ENCODE data around the gene MARVELD2.
"Not testable (repeated sequence)": the region's sequence is repeated elsewhere in the genome, so short reads cannot be mapped to it uniquely, and the experiment has no call there.

The MARVELD2 gene, protein sequence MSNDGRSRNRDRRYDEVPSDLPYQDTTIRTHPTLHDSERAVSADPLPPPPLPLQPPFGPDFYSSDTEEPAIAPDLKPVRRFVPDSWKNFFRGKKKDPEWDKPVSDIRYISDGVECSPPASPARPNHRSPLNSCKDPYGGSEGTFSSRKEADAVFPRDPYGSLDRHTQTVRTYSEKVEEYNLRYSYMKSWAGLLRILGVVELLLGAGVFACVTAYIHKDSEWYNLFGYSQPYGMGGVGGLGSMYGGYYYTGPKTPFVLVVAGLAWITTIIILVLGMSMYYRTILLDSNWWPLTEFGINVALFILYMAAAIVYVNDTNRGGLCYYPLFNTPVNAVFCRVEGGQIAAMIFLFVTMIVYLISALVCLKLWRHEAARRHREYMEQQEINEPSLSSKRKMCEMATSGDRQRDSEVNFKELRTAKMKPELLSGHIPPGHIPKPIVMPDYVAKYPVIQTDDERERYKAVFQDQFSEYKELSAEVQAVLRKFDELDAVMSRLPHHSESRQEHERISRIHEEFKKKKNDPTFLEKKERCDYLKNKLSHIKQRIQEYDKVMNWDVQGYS

DNA sequence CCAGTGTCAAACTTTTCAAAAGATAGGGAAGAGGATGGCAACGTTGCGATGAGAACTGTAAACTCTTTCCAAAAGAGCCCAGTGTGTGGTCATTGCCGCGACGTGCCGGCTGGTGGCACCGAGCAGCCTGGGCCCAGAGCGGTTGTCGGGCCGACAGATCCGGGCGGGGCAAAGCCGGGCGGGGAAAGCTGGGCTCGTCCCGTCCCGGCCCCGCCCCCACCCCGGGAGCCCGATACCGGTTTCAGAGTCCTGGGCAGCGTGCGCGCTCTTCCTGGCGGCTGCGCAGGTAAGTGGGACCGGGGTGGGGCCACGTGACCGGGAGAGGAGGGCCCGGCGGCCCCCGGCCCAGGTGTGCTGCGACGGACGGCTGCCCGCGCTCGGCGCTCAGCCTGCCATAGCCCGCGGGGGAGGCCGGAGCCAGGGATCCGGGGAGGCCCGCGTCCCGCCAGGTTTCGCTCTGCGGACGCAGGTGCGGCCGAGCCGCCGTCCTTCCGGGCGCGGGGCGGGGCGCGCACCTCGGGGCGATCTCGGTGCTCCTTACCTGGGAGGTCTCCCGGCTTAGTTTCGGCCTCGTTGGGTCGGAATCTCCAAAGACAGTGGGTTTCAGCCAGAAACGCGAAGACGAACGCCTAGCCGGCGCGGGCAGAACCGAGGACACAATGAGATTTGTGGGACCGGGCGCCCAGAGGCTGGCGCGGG, at the start of gene MARVELD2:
TSS of gene MARVELD2 (plus strand) at position 232 of the 699 bp plus-strand sequence. CDS start 4,270 bp downstream, outside the sequence.
- DNase-seq = peak; percentile 91

DNA sequence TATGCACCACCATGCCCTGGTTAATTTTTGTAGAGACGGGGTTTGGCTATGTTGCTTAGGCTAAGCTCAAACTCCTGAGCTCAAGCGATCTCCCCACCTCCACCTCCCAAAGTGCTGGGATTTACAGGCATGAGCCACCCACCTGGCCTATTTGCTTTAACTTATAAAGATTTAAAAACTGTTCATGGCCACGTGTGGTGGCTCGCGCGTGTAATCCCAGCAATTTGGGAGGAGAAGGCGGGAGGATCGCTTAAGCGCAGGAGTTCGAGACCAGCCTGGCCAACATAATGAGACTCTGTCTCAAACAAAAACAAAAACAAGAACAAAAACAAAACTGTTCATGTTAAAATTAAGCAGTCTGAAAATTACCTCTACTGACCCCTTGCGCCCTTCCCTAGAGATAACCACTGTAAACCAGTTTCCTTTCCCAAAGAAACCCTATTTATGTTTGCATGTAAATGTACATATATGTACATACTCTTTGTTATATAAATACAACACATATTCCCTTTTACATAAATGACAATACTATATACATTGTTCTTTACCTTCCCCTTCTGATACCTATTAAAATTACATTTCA, 47.1 kb upstream of the MARVELD2 start:
- DNase-seq = no peak

DNA sequence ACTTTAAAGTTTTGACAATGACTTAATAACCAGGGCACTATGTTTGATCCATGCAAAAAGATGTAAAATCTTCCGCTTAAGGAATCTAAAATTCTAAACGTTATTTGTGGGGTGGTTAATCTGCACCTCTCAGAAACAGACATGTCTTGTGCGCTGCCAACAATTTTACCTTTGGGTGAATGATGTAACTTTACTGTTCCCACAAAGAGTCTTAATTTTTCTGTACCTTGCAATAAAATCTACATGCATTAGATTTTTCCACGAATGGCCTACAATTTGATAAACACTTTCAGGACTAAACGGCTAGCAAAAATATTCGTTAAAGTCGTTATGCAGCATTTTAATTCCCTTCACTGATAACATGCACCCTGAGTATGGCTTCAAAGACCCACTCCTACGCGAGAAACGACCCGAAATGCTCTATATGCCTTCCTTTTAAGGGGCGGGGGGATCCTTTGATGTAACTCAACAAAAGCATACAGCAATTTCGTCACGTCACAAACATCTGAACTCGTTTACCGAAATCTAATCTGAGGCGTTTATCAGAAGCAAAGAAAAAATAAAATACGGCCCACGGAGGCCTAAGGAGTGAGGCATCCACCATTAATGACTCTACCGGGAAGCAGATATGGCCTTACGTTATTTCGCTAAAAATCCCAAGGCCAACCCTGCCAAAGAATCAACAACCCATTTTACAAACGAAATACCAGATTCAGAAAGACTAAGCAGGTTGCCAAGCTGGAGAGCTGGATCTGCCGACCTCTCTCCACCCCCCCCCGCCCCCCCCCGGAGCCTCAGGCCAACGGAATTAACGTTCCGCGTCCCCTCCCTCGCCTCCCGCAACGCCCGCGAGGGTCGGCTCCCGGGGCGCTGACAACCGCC, 46.2 kb upstream of the MARVELD2 start:
- no peak for DNase-seq

DNA sequence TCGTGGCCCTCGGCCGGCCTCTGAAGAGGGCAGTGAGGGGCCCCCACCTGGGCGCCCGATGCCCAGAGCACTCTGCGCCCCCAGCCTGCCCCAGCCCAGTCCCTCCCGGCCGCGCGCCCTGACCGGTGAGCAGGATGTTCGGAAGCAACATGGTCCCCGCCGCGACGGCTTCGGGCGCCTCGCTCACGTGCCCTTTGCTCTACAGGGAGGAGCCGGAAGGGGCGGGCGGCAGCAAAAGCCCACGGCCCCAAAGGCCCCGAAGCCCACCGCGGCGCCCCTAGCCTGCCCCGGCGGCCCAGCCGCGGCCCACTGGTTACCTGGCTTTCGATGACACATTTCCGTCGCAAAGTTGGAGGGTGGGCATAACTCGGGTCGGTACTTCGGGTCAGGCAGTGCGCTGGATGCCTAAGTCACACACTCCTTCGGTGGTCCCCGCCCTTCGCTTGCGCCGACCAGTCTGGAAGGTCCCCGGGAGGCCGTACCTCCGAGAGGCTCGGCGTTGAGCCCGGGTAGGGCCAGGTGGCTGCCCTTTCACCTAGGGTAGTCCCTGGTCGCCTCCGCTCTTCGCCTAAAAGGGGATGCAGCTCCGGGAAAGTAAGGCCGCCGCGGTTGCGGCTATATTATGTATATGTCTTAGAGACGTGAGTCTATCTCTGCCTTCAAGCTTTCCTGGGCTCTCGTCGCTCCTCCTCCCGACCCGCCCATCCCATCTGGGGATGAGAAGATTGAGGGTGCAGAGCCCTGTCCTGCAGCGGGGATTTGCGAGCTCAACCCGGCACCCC, 45.4 kb upstream of the MARVELD2 start, which contains the start of the genes AK6, RAD17 and TAF9:
TSS of gene AK6 (minus strand) at position 181 of the 782 bp plus-strand sequence. CDS start at position 151, 30 bp downstream.
TSS of gene RAD17 (plus strand) at position 479 of the 782 bp plus-strand sequence. CDS start 2,391 bp downstream, outside the sequence.
TSS of gene TAF9 (minus strand) at position 181 of the 782 bp plus-strand sequence. CDS start 3,783 bp downstream, outside the sequence.
- peak; percentile 86 for DNase-seq

DNA sequence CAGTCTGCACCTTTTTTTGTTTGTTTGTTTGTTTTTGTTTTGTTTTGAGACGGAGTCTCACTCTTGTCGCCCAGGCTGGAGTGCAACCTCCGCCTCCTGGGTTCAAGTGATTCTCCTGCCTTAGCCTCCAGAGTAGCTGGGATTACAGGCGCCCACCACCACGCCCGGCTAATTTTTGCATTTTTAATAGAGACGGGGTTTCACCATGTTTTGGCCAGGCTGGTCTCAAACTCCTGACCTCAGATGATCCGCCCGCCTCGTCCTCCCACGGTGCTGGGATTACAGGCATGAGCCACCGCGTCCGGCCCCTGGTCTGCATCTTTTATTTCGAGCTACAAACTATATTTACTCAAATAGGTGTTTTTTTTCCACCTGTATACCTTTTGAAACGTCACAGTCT, 44.6 kb upstream of the MARVELD2 start:
- DNase-seq = not testable (repeated sequence)

DNA sequence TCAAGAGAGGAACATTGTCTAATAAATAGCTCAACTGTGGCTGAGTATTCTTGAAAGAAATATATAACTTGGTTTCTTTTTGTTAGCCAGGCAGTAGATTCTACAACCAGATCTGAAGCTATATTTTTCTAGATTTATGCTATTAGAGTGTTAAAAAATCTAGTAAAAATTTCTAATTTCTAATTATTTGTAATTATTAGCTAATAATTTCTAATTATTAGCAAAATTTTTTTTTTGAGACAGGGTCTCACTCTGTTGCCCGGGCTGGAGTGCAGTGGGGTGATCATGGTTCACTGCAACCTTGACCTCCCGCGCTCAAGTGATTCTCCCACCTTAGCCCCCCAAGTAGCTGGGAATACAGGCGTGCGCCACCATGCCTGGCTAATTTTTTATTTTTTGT, 42.5 kb upstream of the MARVELD2 start:
- DNase-seq = no peak

DNA sequence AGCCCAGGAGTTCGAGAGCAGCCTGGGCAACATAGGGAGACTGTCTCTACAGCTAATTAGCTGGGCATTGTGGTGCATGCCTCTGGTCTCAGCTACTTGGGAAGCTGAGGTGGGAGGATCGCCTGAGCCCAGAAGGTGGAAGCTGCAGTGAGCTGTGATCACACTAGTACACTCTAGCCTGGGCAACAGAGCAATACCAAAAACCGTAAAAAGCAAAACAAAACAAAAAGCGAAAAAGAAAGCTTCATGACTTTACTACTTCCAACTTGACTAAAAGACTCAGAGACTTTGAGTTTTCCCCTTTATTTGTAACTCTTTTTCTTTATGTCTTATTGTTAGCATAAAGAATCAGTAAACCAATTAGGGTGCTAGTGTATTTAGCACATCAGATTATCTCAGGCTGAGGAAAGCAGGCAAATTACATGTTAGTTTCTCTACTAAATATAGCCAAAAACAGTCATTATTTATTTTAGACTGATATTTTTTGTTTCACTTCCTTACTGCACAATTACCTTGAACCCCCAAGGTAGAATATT, 39.9 kb upstream of the MARVELD2 start:
- DNase-seq = no peak

DNA sequence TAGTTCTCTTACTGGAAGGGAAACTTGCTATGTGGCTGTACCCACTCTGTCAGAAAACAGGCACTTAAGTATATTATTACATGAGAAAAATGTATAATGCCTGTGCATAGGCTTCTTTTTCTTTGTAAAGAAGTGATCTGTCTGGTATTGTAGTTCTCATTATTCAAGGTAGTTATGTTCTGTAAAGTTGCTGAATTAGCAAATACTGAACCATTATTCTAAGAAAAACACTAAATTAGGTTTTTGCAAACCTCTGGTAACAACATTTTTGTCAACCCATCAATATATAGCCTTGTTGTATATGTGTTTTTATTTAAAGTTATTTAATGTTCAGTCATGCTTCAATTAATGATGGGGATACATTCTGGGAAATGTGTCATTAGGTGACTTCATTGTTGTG, 36.5 kb upstream of the MARVELD2 start:
- no peak for DNase-seq

DNA sequence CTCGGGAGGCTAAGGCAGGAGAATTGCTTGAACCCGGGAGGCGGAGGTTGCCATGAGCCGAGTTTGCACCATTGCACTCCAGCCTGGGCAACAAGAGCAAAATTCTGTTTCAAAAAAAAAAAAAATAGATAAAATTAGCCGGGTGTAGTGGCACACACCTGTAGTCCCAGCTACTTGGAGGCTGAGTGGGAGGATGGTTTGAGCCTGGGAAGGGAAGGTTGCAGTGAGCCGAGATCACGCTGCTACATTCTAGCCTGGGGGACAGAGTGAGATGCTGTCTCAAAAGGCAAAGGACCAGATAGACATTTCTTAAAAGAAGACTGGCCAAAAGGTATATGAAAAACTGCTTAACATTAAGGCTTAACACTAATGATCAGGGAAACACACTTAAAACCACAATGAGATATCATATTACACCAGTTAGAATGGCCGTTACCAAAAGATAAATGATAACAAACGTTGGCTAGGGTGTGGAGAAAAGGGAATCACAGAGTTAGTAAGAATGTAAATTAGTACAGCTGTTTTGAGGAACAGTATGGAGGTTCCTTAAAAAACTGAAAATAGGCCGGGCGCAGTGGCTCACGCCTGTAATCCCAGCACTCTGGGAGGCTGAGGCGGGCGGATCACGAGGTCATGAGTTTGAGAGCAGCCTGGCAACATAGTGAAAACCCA, 10.1 kb upstream of the MARVELD2 start:
- DNase-seq = no peak

DNA sequence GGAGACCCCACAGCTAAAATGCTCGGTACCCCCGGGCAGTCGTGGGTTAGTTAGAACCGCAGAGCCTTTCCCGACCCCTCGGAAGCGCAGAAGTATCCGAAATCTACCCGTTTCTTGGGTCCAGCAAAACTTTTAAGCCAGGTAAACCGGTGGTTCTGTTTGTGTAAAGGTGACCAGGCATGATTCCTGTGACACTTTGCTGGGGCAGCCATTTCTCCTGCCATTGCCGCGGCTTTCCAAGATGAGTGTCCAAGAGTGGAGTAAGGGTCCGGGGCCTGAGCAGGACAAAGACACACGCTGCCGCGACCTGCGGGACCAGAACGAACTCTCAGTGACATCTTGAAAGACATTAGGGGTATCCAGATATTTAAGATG, 655 bp downstream of the MARVELD2 start:
- DNase-seq = no peak

DNA sequence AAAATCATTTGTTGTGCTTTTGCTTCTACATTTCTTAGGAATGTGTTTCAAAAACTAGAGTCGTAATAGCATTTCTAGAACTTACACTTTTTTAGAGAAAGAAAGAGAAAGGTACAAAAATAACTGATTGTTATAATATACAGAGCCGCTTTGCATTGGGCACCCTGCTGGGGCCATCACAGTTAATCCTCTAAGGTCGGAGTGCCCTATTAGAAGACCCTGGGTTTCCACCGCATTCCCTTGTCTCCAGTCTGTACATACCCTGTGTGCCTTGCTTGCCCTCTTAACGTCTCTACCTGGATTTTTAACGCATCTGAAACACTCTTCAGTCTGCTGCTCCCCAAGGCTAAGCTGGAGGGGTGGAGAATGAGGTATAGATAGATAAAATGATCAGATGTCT, 1.3 kb downstream of the MARVELD2 start:
- peak; percentile 0 for DNase-seq

DNA sequence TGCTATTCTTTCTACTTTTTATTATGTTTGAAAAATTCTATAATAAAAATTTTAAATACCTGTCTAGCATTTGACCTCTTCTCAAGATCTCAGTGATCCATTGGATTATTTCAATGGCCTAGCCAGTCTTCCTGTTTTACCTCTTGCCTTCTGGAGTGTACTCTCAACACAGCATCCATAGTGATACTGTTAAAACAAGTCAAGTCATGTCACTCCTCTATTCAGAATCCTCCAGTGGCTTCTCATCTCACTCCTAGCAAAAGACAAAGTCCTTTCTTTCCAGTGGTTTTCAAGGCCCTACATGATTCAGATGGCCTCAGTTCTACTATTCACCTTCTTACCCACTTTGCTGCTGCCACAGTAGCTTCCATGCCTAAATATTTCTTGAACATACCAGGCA, 1.8 kb downstream of the MARVELD2 start:
- DNase-seq = peak; percentile 2

DNA sequence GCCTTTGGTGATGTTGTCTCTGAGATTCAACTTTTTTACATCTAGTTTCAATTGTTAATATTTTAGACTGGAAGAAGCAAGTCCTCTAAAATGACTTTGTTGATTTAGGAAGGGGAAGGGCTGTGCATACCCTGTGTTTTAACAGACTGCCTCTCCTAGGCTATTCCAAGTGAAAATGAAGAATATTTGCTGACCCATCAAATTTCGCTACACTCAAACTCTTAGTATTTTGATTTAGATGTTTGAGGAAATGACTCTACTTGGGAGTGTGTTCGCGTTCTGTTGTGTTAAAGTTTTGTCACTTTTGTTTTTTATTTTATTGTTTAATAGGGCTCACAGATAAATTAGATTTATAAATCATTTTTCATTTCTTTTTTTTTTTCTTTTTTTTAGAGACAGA, 3.6 kb downstream of the MARVELD2 start:
- no peak for DNase-seq

DNA sequence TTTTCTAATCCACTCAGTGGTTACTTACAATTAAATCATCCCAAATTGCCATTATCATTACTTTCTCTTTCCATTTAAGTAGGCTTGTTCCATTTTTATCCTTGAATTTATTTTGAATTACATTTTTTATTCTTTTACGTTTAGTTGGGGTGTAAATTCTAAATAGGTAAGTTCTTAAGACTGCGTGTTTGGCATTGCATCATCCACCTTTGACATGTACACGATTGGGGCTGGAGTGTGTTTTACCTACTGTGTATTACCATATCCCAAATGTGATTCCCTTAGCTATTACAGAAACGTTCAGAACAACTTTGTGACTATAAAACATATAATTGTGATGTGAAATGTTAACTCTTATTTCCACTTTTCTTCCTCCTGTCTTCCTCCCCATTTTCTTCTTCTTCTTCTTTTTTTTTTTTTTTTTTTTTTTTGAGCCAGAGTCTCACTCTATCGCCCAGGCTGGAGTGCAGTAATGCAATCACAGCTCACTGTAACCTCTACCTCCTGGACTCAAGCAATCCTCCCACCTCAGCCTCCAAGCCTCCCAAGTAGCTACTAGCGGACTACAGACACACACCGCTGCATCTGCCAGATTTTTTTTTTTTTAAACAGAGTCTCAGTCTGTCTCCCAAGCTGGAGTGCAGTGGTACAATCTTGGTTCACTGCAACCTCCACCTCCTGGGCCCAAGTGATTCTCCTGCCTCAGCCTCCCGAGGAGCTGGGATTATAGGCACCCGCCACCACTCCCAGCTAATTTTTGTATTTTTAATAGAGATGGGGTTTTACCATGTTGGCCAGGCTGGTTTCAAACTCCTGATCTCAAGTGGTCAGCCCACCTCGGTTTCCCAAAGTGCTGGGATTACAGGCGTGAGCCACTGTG, 16.7 kb downstream of the MARVELD2 start:
- no peak for DNase-seq

DNA sequence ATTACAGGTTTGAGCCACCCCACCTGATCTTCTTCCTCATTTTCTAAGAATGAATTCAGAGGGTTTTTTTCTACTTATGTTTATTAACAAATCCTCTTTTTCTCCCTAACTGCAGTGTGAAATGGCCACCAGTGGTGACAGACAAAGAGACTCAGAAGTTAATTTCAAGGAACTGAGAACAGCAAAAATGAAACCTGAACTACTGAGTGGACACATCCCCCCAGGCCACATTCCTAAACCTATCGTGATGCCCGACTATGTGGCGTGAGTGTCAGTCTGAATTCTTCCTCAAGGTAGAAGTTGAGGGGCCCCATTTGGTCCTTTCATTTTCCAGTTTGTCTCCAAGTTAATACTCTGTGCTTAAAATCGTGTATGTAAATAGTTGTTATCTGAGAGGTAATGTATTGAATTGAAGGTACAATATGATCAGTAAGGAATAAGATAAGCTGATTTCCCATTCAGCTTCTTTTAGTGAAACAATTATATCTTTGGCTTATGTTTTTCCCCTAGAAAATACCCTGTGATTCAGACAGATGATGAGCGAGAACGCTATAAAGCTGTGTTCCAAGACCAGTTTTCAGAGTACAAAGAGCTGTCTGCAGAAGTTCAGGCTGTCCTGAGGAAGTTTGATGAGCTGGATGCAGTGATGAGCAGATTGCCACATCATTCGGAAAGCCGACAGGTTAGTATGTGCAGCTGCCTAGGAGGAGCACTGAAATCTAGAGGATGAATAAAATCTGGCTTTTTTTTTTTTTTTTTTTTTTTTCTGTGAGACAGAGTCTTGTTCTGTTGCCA, 17.7 kb downstream of the MARVELD2 start:
- no peak for DNase-seq

DNA sequence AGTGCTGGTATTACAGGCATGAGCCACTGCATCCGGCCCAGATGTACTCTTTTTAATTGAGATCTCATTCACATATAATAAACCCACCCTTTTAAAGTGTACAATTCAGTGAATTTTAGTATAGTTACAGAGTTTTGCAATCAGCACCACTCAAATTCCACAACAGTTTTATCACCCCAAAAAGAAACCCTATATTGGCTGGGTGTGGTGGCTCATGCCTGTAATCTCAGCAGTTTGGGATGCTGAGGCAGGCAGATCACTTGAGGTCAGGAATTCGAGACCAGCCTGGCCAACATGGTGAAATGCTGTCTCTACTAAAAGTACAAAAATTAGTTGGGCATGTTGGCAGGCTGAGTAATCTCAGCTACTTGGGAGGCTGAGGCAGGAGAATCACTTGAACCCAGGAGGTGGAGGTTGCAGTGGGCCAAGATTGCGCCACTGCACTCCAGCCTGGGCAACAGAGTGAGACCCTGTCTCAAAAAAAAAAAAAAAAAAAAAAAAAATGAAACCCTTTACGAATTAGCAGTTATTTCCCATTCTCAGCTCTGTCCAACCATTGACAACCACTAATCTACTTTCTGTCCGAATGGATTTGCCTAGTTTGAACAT, 20.5 kb downstream of the MARVELD2 start:
- DNase-seq = not testable (repeated sequence)

DNA sequence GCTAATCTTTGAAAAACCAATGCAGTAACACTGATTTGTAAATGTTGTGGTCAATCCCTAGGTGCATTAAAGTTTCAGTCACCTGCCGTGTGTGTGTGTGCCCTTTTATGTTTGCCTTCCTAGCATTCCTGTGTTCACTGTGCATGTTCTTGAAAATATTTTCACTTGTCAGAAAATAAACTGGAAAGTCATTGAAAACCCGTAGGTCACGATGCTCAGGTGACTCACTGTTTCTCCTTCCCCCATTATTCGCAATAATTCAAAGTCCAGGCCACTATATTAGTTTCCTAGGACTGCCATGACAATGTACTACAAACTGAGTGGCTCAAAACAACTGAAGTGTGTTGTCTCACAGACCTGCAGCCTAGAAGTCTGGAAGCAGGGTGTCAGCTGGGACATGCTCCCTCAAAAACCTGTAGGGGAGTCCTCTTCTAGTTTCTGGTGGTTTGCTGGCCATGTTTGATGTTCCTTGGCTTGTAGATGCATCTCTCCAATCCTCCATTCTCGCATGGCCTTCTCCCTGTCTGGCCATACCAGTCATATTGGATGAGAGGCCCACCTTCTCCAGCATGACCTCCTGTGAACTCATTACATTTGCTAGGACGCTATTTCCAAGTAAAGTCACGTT, 29.3 kb downstream of the MARVELD2 start:
- DNase-seq = no peak

DNA sequence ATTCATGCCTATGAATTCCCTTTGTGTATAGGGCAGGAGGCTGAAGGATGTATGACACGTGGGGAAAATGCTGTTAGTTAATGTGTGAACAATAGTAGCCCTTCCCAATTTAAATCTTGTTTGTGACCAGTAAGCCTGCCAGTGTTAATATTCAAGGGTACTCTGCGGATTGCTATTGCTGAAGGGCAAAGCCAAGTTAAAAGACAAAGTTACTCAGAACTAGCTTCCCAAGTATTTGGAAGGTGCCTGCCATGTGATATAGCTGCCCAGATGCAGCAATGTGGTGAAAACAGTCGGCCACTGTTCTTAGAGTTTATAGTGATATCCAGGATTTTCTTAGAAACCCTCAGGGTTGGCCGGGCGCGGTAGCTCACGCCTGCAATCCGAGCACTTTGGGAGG, 34.6 kb downstream of the MARVELD2 start:
- DNase-seq = no peak
